CD4-positive, alpha-beta T cell treated with Interleukin-4 for 1 hour (primary cell): Measurements from ENCODE around the gene C1QBP.
A peak's percentile ranks its signal among the peaks of the same experiment; 100 is the strongest.
"Not testable (repeated sequence)": the region's sequence is repeated elsewhere in the genome, so short reads cannot be mapped to it uniquely, and the experiment has no call there.

ENCODE experiments used
- DNase-seq, 2 donors: peaks; one replicate each; pipeline ENCODE4 v3.0.0-alpha.2; 2020 to 2022

C1QBP gene

GRCh38 chr17:5431949-5432556, 6.9 kb downstream of the C1QBP start:
- DNase-seq = no peak

- not testable (repeated sequence) for DNase-seq
Observed at GRCh38 chr17:5431234-5431633, 7.7 kb downstream of the C1QBP start.

GRCh38 chr17:5430413-5430999, 8.4 kb downstream of the C1QBP start:
- DNase-seq = no peak

- no peak for DNase-seq
Observed at GRCh38 chr17:5429191-5429887, 9.6 kb downstream of the C1QBP start.

GRCh38 chr17:5425826-5426225, 13.1 kb downstream of the C1QBP start:
- DNase-seq = no peak

GRCh38 chr17:5424909-5425308, 14.0 kb downstream of the C1QBP start:
- DNase-seq = no peak

GRCh38 chr17:5422505-5422904, 16.4 kb downstream of the C1QBP start:
- DNase-seq = no peak

GRCh38 chr17:5419959-5420653, 18.8 kb downstream of the C1QBP start, which contains the start of gene RPAIN:
RPAIN (plus strand) TSS chr17:5420182; CDS start chr17:5420211, 29 bp downstream.
- peak; percentile 86 to 88 for DNase-seq

GRCh38 chr17:5419356-5419958, 19.5 kb downstream of the C1QBP start, which contains the start of gene NUP88:
NUP88 (minus strand) TSS chr17:5419662; CDS start chr17:5419650, 12 bp downstream.
- DNase-seq = peak; percentile 95 to 96

GRCh38 chr17:5418858-5419355, 20.0 kb downstream of the C1QBP start:
- peak; percentile 84 to 85 for DNase-seq

GRCh38 chr17:5416901-5417300, 22.1 kb downstream of the C1QBP start:
- DNase-seq = no peak

- DNase-seq = no peak
Observed at GRCh38 chr17:5413682-5414081, 25.3 kb downstream of the C1QBP start.

- no peak for DNase-seq
Observed at GRCh38 chr17:5410594-5411272, 28.2 kb downstream of the C1QBP start.

- no peak for DNase-seq
Observed at GRCh38 chr17:5408186-5408585, 30.8 kb downstream of the C1QBP start.

- DNase-seq = no peak
Observed at GRCh38 chr17:5405400-5405799, 33.6 kb downstream of the C1QBP start.

- no peak for DNase-seq
Observed at GRCh38 chr17:5399767-5400166, 39.2 kb downstream of the C1QBP start.

GRCh38 chr17:5396612-5397011, 42.3 kb downstream of the C1QBP start:
- no peak for DNase-seq

GRCh38 chr17:5391678-5392077, 47.3 kb downstream of the C1QBP start:
- no peak for DNase-seq
